Measurements from ENCODE around the gene ASPHD2.

Gene ASPHD2

GRCh38 chr22:26401726-26402125 is 27.3 kb upstream of the ASPHD2 start:
- no peak for ATAC-seq
- TF ChIP-seq ZNF70 (CRISPR knock-in tag; IDR thresholded peaks at IDR 0.05) (no peak), ARNTL (CRISPR knock-in tag; IDR thresholded peaks at IDR 0.05; ENCODE audit: borderline replicate concordance, low read depth) (no peak), PATZ1 (CRISPR knock-in tag; IDR thresholded peaks at IDR 0.05; ENCODE audit: borderline replicate concordance) (no peak), POU6F1 (CRISPR knock-in tag; IDR thresholded peaks at IDR 0.05; ENCODE audit: borderline replicate concordance, low read depth) (no peak), ESRRG (CRISPR knock-in tag; IDR thresholded peaks at IDR 0.05) (no peak), ZC3H10 (CRISPR knock-in tag; IDR thresholded peaks at IDR 0.05) (no peak)

GRCh38 chr22:26404851-26405421 is 24.1 kb upstream of the ASPHD2 start:
- TF ChIP-seq ZNF565 (CRISPR knock-in tag; conservative IDR thresholded peaks at IDR 0.05; ENCODE audit: low read depth) (no peak), ZFP3 (CRISPR knock-in tag; IDR thresholded peaks at IDR 0.05) (no peak), ZNF70 (CRISPR knock-in tag; IDR thresholded peaks at IDR 0.05) (no peak), ZC3H10 (CRISPR knock-in tag; IDR thresholded peaks at IDR 0.05) (no peak), ARNTL (CRISPR knock-in tag; IDR thresholded peaks at IDR 0.05; ENCODE audit: borderline replicate concordance, low read depth) (no peak), POU6F1 (CRISPR knock-in tag; IDR thresholded peaks at IDR 0.05; ENCODE audit: borderline replicate concordance, low read depth) (no peak), SNAI2 (CRISPR knock-in tag; IDR thresholded peaks at IDR 0.05) (no peak), TSHZ2 (CRISPR knock-in tag; IDR thresholded peaks at IDR 0.05) (no peak), OSR1 (CRISPR knock-in tag; IDR thresholded peaks at IDR 0.05) (no peak), BACH2 (CRISPR knock-in tag; IDR thresholded peaks at IDR 0.05; ENCODE audit: borderline replicate concordance) (no peak), TOX (CRISPR knock-in tag; IDR thresholded peaks at IDR 0.05; ENCODE audit: borderline replicate concordance) (no peak), CSDC2 (CRISPR knock-in tag; IDR thresholded peaks at IDR 0.05) (no peak), PPARA (CRISPR knock-in tag; IDR thresholded peaks at IDR 0.05; ENCODE audit: borderline replicate concordance) (no peak), CSRNP3 (CRISPR knock-in tag; IDR thresholded peaks at IDR 0.05) (no peak), CREB5 (CRISPR knock-in tag; IDR thresholded peaks at IDR 0.05; ENCODE audit: low read depth) (no peak), TCF4 (CRISPR knock-in tag; IDR thresholded peaks at IDR 0.05; ENCODE audit: borderline replicate concordance) (no peak), GLIS3 (CRISPR knock-in tag; IDR thresholded peaks at IDR 0.05) (no peak), ESRRG (CRISPR knock-in tag; IDR thresholded peaks at IDR 0.05) (no peak)
- no peak for ATAC-seq
